ENCODE measurements around the gene OTOF.

Gene OTOF

GRCh38 chr2:26488463-26489212, 10.7 kb upstream of the OTOF start:
- no peak overlapping the region for H3K27ac ChIP-seq (ENCODE audit: low read length)

GRCh38 chr2:26487192-26487591, 9.3 kb upstream of the OTOF start:
- no peak overlapping the region for H3K4me2 ChIP-seq (ENCODE audit: low read length)
- no peaks in the 10 kb centered on the region for H3K4me1 ChIP-seq (ENCODE audit: low read length)
- no peak overlapping the region for H3K4me3 ChIP-seq (ENCODE audit: low read length)
- no peak overlapping the region for H2AFZ ChIP-seq (ENCODE audit: low read depth, low read length)
- no peaks in the 10 kb centered on the region for H4K20me1 ChIP-seq (ENCODE audit: insufficient read depth, low read length)
- H3K27me3 ChIP-seq (ENCODE audit: low read depth, low read length) = no peaks in the 10 kb centered on the region; the same call in 1 of the 2 replicates
- no peaks in the 10 kb centered on the region for H3K36me3 ChIP-seq (replicated peaks; ENCODE audit: low read depth, low read length)
- H3K9ac ChIP-seq (ENCODE audit: low read length) = no peak overlapping the region
- H3K79me2 ChIP-seq (ENCODE audit: low read length) = no peaks in the 10 kb centered on the region
- H3K9me3 ChIP-seq (ENCODE audit: insufficient read depth, low read length) = no peaks in the 10 kb centered on the region
- no peak for TF ChIP-seq CTCF (IDR thresholded peaks at IDR 0.05; ENCODE audit: low read depth, low read length)
- no peak for TF ChIP-seq EZH2phosphoT487 (IDR thresholded peaks at IDR 0.05; ENCODE audit: low read depth)
- no peak overlapping the region for H3K27ac ChIP-seq (ENCODE audit: low read length)

More at GRCh38 chr2:26488463-26489212, 10.7 kb upstream of the OTOF start:
- H3K9ac ChIP-seq (ENCODE audit: low read length) = no peak overlapping the region
- TF ChIP-seq EZH2phosphoT487 (IDR thresholded peaks at IDR 0.05; ENCODE audit: low read depth) (no peak), CTCF (IDR thresholded peaks at IDR 0.05; ENCODE audit: low read depth, low read length) (no peak)
- no peaks in the 10 kb centered on the region for H3K4me1 ChIP-seq (ENCODE audit: low read length)
- H3K36me3 ChIP-seq (replicated peaks; ENCODE audit: low read depth, low read length) = no peaks in the 10 kb centered on the region
- H3K27me3 ChIP-seq (ENCODE audit: low read depth, low read length) = no peaks in the 10 kb centered on the region; the same call in 1 of the 2 replicates
- no peaks in the 10 kb centered on the region for H4K20me1 ChIP-seq (ENCODE audit: insufficient read depth, low read length)
- H3K9me3 ChIP-seq (ENCODE audit: insufficient read depth, low read length) = no peaks in the 10 kb centered on the region
- no peak overlapping the region for H3K4me2 ChIP-seq (ENCODE audit: low read length)
- H3K79me2 ChIP-seq (ENCODE audit: low read length) = no peaks in the 10 kb centered on the region
- no peak overlapping the region for H2AFZ ChIP-seq (ENCODE audit: low read depth, low read length)
- no peak overlapping the region for H3K4me3 ChIP-seq (ENCODE audit: low read length)

GRCh38 chr2:26486789-26487188, 8.9 kb upstream of the OTOF start:
- no peaks in the 10 kb centered on the region for H3K79me2 ChIP-seq (ENCODE audit: low read length)
- no peaks in the 10 kb centered on the region for H3K4me1 ChIP-seq (ENCODE audit: low read length)
- no peaks in the 10 kb centered on the region for H3K36me3 ChIP-seq (replicated peaks; ENCODE audit: low read depth, low read length)
- no peak overlapping the region for H2AFZ ChIP-seq (ENCODE audit: low read depth, low read length)
- no peaks in the 10 kb centered on the region for H3K9me3 ChIP-seq (ENCODE audit: insufficient read depth, low read length)
- H4K20me1 ChIP-seq (ENCODE audit: insufficient read depth, low read length) = no peaks in the 10 kb centered on the region
- H3K27me3 ChIP-seq (ENCODE audit: low read depth, low read length) = no peaks in the 10 kb centered on the region; the same call in 1 of the 2 replicates
- no peak overlapping the region for H3K4me2 ChIP-seq (ENCODE audit: low read length)
- H3K9ac ChIP-seq (ENCODE audit: low read length) = no peak overlapping the region
- no peak overlapping the region for H3K27ac ChIP-seq (ENCODE audit: low read length)
- no peak for TF ChIP-seq CTCF (IDR thresholded peaks at IDR 0.05; ENCODE audit: low read depth, low read length)
- TF ChIP-seq EZH2phosphoT487 (IDR thresholded peaks at IDR 0.05; ENCODE audit: low read depth) = no peak
- no peak overlapping the region for H3K4me3 ChIP-seq (ENCODE audit: low read length)

- Histone ChIP-seq H3K9me3 (ENCODE audit: insufficient read depth, low read length) (no peaks in the 10 kb centered on the region), H3K36me3 (replicated peaks; ENCODE audit: low read depth, low read length) (no peaks in the 10 kb centered on the region), H4K20me1 (ENCODE audit: insufficient read depth, low read length) (no peaks in the 10 kb centered on the region), H3K4me2 (ENCODE audit: low read length) (no peak overlapping the region), H3K4me1 (ENCODE audit: low read length) (no peaks in the 10 kb centered on the region), H3K9ac (ENCODE audit: low read length) (no peak overlapping the region), H3K27ac (ENCODE audit: low read length) (no peak overlapping the region), H3K27me3 (ENCODE audit: low read depth, low read length) (no peaks in the 10 kb centered on the region; the same call in 1 of the 2 replicates), H3K79me2 (ENCODE audit: low read length) (no peaks in the 10 kb centered on the region), H3K4me3 (ENCODE audit: low read length) (no peak overlapping the region), H2AFZ (ENCODE audit: low read depth, low read length) (no peak overlapping the region)
- TF ChIP-seq EZH2phosphoT487 (IDR thresholded peaks at IDR 0.05; ENCODE audit: low read depth) (no peak), CTCF (IDR thresholded peaks at IDR 0.05; ENCODE audit: low read depth, low read length) (no peak)
These were observed 7.9 kb upstream of the OTOF start for GRCh38 chr2:26485725-26486418.
